ENCODE measurements around the gene SLC26A6.

SLC26A6 gene

DNA sequence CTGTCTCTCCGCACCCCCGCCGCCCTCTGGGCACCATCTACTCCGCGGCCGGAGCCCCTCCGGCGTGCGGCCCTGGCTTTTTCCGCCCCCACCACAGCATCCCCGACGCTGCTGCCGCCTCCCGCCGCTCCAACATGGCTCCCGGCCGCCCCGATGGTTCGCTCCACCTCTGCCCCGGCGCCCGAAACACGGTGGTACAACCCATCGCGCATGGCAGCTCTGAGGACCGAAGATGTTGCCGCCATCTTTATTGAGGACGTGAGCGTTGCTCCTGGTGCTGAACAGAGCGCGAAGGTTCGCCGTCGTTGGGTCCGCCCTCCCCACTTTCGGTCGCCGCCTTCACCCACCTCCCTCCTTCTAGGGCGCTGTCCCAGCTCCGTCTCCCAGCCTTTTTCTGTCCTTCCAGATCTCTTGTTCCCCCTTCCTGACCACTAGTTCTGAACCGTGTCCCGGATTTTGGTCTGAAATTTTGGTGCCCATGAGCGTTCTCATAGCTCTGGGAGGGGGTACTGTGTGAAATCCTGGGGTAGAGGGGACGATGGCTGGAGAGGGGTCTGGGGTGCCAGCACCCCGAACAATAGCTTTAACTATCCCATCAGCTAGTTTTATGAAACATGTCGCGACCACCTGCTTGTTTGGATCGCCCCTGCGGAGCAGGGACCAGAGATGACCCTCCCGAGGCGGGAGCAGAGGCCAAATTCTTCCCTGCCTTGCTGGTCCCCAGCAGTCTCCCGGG is 27.7 kb upstream of the SLC26A6 start, which contains the start of gene CELSR3:
TSS of gene CELSR3 (minus strand) at position 134 of the 736 bp plus-strand sequence. CDS start 252 bp downstream, outside the sequence.
- no peak for TF ChIP-seq LEF1 (IDR thresholded peaks at IDR 0.05; ENCODE audit: borderline replicate concordance)
- TF ChIP-seq ELF4 (IDR thresholded peaks at IDR 0.05) = 0 out of 2 replicates have a peak, but pooled peaks have one; percentile 22
- no peak for TF ChIP-seq CTBP1 (IDR thresholded peaks at IDR 0.05; ENCODE audit: borderline replicate concordance)
- TF ChIP-seq NFRKB (IDR thresholded peaks at IDR 0.05) = peak; percentile 68
- peak; percentile 48; the same call in 1 of the 2 replicates for TF ChIP-seq BHLHE40 (IDR thresholded peaks at IDR 0.05; ENCODE audit: borderline replicate concordance)
- TF ChIP-seq SP1 (IDR thresholded peaks at IDR 0.05) = no peak
- peak; percentile 69 for DNase-seq (ENCODE audit: extremely low spot score)
- ChIA-PET POLR2A (interaction anchor here (0.6 to 4.0 kb wide), 18 partner anchors 9 to 345 kb away, joined by 3 to 35 read pairs (median 5); partner anchors contain the start of genes CCDC51, IP6K2, NCKIPSD and PFKFB4), CTCF (interaction anchor here (0.6 to 1.7 kb wide), 3 partner anchors 12 to 28 kb away, joined by 3 to 5 read pairs (median 5); partner anchors contain the start of gene SLC26A6)

GRCh38 chr3:48662145-48662752 is 27.0 kb upstream of the SLC26A6 start:
- ChIA-PET POLR2A (interaction anchor here (0.7 to 4.0 kb wide), 16 partner anchors 10 to 346 kb away, joined by 3 to 35 read pairs (median 6); partner anchors contain the start of genes CCDC51, IP6K2, NCKIPSD and SLC26A6), CTCF (interaction anchor here (0.6 to 1.7 kb wide), 2 partner anchors 13 to 27 kb away, joined by 3 to 5 read pairs; partner anchors contain the start of gene SLC26A6)
- TF ChIP-seq ELF4 (IDR thresholded peaks at IDR 0.05) (no peak), HDGF (IDR thresholded peaks at IDR 0.05; ENCODE audit: borderline replicate concordance) (no peak), L3MBTL2 (conservative IDR thresholded peaks at IDR 0.05) (no peak), PKNOX1 (IDR thresholded peaks at IDR 0.05) (no peak)
- no peak for DNase-seq (ENCODE audit: extremely low spot score)

GRCh38 chr3:48661501-48662144 is 26.4 kb upstream of the SLC26A6 start:
- ChIA-PET POLR2A (interaction anchor here (0.7 to 4.0 kb wide), 6 partner anchors 9 to 55 kb away, joined by 5 to 35 read pairs (median 17); partner anchors contain the start of genes IP6K2 and NCKIPSD), CTCF (interaction anchor here (1.7 kb wide), 1 partner anchor 27 kb away, joined by 5 read pairs; the partner anchor contains the start of gene SLC26A6)
- no peak for TF ChIP-seq HDGF (IDR thresholded peaks at IDR 0.05; ENCODE audit: borderline replicate concordance)
- no peak for TF ChIP-seq NFRKB (IDR thresholded peaks at IDR 0.05)
- no peak for TF ChIP-seq SP1 (IDR thresholded peaks at IDR 0.05)
- no peak for TF ChIP-seq LEF1 (IDR thresholded peaks at IDR 0.05; ENCODE audit: borderline replicate concordance)
- no peak for TF ChIP-seq ELF4 (IDR thresholded peaks at IDR 0.05)
- TF ChIP-seq BHLHE40 (IDR thresholded peaks at IDR 0.05; ENCODE audit: borderline replicate concordance) = no peak
- TF ChIP-seq PKNOX1 (IDR thresholded peaks at IDR 0.05) = no peak
- no peak for TF ChIP-seq FOXA1 (IDR thresholded peaks at IDR 0.05)
- TF ChIP-seq ZNF384 (IDR thresholded peaks at IDR 0.05) = no peak
- peak; percentile 79 for DNase-seq (ENCODE audit: extremely low spot score)

DNA sequence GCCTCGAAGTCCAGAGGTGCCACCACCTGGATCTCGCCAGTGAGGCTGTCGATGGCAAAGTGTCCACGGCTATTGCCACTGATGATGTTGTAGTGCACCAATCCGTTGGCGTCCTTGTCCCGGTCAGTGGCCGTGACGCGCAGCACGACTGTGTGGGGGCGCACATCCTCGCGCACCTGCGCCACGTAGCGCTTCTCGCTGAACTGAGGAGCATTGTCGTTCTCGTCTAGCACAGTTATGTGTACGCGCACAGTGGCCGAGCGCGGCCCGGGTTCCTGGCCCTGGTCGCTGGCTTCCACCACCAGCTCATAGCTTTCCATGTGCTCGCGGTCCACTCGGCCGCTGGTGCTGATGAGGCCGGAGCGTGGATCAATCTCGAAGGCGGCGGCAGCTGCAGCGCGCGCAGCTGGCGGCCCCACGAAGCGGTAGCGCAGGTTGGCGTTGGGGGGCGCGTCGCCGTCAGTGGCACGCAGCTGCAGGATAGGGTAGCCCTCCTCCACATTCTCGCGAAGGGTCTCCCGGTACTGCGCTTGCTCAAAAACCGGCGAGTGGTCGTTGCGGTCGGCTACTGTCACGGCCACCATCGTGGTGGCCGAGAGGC is 25.6 kb upstream of the SLC26A6 start:
- CTCF ChIA-PET = no interaction called here
- POLR2A ChIA-PET = interaction anchor here (3.5 kb wide), 1 partner anchor 23 kb away, joined by 18 read pairs; no protein-coding TSS in a partner anchor
- DNase-seq (ENCODE audit: extremely low spot score) = no peak

DNA sequence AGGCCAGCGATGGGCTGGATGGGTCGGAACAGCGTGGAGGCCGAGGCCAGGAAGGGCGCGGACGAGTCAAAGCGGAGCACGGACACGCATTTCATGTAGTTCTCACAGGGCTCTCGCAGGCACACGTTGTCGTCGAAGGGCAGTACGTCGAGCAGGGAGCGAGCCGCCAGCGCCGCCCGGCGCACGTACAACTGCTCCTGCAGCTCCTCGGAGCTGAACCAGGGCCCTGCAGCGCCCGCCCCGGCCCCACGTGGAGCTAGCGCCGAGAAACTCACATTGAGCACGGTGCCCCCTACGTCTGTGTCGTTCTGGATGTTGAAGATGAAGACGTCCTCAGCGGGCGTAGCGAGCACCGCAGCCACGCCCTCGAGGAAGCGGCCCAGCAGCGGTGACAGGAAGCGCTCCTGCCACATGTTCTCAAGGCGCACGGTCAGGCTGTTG is 21.6 kb upstream of the SLC26A6 start:
- DNase-seq (ENCODE audit: extremely low spot score) = no peak
- TF ChIP-seq SP1 (IDR thresholded peaks at IDR 0.05) (no peak), HDGF (IDR thresholded peaks at IDR 0.05; ENCODE audit: borderline replicate concordance) (no peak), SUZ12 (IDR thresholded peaks at IDR 0.05) (no peak), FOXA1 (IDR thresholded peaks at IDR 0.05) (no peak), ARNT (IDR thresholded peaks at IDR 0.05) (no peak), L3MBTL2 (conservative IDR thresholded peaks at IDR 0.05) (no peak)
- ChIA-PET POLR2A (no interaction called here), CTCF (interaction anchor here (0.7 kb wide), 1 partner anchor 22 kb away, joined by 4 read pairs; the partner anchor contains the start of gene SLC26A6)

More for the DNA sequence above, 25.6 kb upstream of the SLC26A6 start:
- TF ChIP-seq ZNF384 (IDR thresholded peaks at IDR 0.05) (no peak), FOXM1 (IDR thresholded peaks at IDR 0.05; ENCODE audit: borderline replicate concordance) (no peak), SUZ12 (IDR thresholded peaks at IDR 0.05) (no peak), ELF4 (IDR thresholded peaks at IDR 0.05) (no peak), PKNOX1 (IDR thresholded peaks at IDR 0.05) (no peak)

All from HEK293T (cell line).